HEK293 (cell line): ENCODE measurements around the gene FAM120B.

Experiments used
- CTCF ChIA-PET: fragments of 350-600 bp; formaldehyde crosslinking; extraction: SDS; loops from one replicate; lab custom pipeline; 2021; ENCODE audit warnings: antibody characterized with exemption; lab: Yijun Ruan, JAX
- POLR2A ChIA-PET: fragments of 300-600 bp; formaldehyde crosslinking; extraction: SDS; loops from one replicate; lab custom pipeline; 2020; ENCODE audit warnings: antibody characterized with exemption, inconsistent platforms; lab: Yijun Ruan, JAX
- H3K27ac ChIP-seq: fragments of 200-500 bp; sonication (Bioruptor generic); 2 replicates; pipeline ENCODE4 v1.5.1; 2014; ENCODE audit warnings: low read depth, low read length, control low read depth, inconsistent platforms; ENCODE audit errors: extremely low read depth
- H3K36me3 ChIP-seq, 2 experiments: fragments of 200-500 bp in 1 of 2; sonication (Bioruptor generic) in 1 of 2; 1 replicate in 1 of 2; 2 replicates in 1 of 2; pipeline ENCODE4 v1.5.1; 2014 to 2017; ENCODE audit warnings: inconsistent platforms in 2 of 2, low read length in 2 of 2; ENCODE audit not compliant: control insufficient read depth in 2 of 2, insufficient read depth in 1 of 2
- H3K4me1 ChIP-seq: fragments of 200-500 bp; sonication (Bioruptor generic); 2 replicates; pipeline ENCODE4 v1.5.1; 2014; ENCODE audit warnings: mild to moderate bottlenecking, low read length, inconsistent platforms; ENCODE audit not compliant: control insufficient read depth, insufficient read depth
- H3K4me3 ChIP-seq: 2 replicates; pipeline ENCODE4 v1.5.1; 2011; ENCODE audit warnings: low read depth, mild to moderate bottlenecking, control low read depth, low read length, moderate library complexity
- H3K9me3 ChIP-seq: fragments of 200-500 bp; sonication (Bioruptor generic); 2 replicates; pipeline ENCODE4 v1.5.1; 2014; ENCODE audit warnings: low read depth, low read length, inconsistent platforms; ENCODE audit not compliant: control insufficient read depth, insufficient read depth
- GLIS2 ChIP-seq: fragments of 450-650 bp; formaldehyde crosslinking; IDR thresholded peaks from 2 replicates; pipeline ENCODE4 v1.5.1; 2016; ENCODE audit warnings: missing biosample characterization, missing genetic modification characterization
- PRDM2 ChIP-seq: fragments of 450-650 bp; formaldehyde crosslinking; IDR thresholded peaks from 2 replicates; pipeline ENCODE4 v1.5.1; 2016; ENCODE audit warnings: missing biosample characterization, missing genetic modification characterization, borderline replicate concordance
- ZNF132 ChIP-seq: fragments of 450-650 bp; formaldehyde crosslinking; IDR thresholded peaks from 2 replicates; pipeline ENCODE4 v1.5.1; 2017; ENCODE audit warnings: missing biosample characterization, missing genetic modification characterization, borderline replicate concordance
- ZNF148 ChIP-seq: fragments of 450-650 bp; formaldehyde crosslinking; IDR thresholded peaks from 2 replicates; pipeline ENCODE4 v1.5.0; 2017; ENCODE audit warnings: missing biosample characterization, missing genetic modification characterization, borderline replicate concordance
- ZNF157 ChIP-seq: fragments of 450-650 bp; formaldehyde crosslinking; IDR thresholded peaks from 2 replicates; pipeline ENCODE4 v1.5.1; 2016; ENCODE audit warnings: missing biosample characterization, missing genetic modification characterization
- ZNF169 ChIP-seq: fragments of 450-650 bp; formaldehyde crosslinking; IDR thresholded peaks from 2 replicates; pipeline ENCODE4 v1.5.1; 2016; ENCODE audit warnings: missing biosample characterization, missing genetic modification characterization
- ZNF362 ChIP-seq: fragments of 450-650 bp; formaldehyde crosslinking; IDR thresholded peaks from 2 replicates; pipeline ENCODE4 v1.5.1; 2016; ENCODE audit warnings: missing biosample characterization, missing genetic modification characterization
- ZNF366 ChIP-seq: fragments of 450-650 bp; formaldehyde crosslinking; conservative IDR thresholded peaks from 2 replicates; pipeline ENCODE4 v1.5.1; 2016; ENCODE audit warnings: missing biosample characterization, missing genetic modification characterization
- ZNF404 ChIP-seq: fragments of 450-650 bp; formaldehyde crosslinking; IDR thresholded peaks from 2 replicates; pipeline ENCODE4 v1.5.1; 2017; ENCODE audit warnings: missing biosample characterization, missing genetic modification characterization
- ZNF416 ChIP-seq: fragments of 450-650 bp; formaldehyde crosslinking; IDR thresholded peaks from 2 replicates; pipeline ENCODE4 v1.5.1; 2016; ENCODE audit warnings: missing biosample characterization, missing genetic modification characterization
- ZNF654 ChIP-seq: fragments of 450-650 bp; formaldehyde crosslinking; IDR thresholded peaks from 2 replicates; pipeline ENCODE4 v1.5.1; 2016; ENCODE audit warnings: low read depth, missing biosample characterization, missing genetic modification characterization
- ZNF677 ChIP-seq: fragments of 450-650 bp; IDR thresholded peaks from 2 replicates; pipeline ENCODE4 v1.5.0; 2018; ENCODE audit warnings: missing biosample characterization, mild to moderate bottlenecking, missing genetic modification characterization, moderate library complexity
- ZNF701 ChIP-seq: fragments of 450-650 bp; formaldehyde crosslinking; IDR thresholded peaks from 2 replicates; pipeline ENCODE4 v1.5.1; 2016; ENCODE audit warnings: missing biosample characterization, missing genetic modification characterization
- ZSCAN23 ChIP-seq: fragments of 450-650 bp; formaldehyde crosslinking; IDR thresholded peaks from 2 replicates; pipeline ENCODE4 v1.5.1; 2016; ENCODE audit warnings: missing biosample characterization, missing genetic modification characterization
- TF ChIP-seq, protein P1 (sequence below): fragments of 450-650 bp; formaldehyde crosslinking; IDR thresholded peaks from 2 replicates; pipeline ENCODE4 v1.5.1; 2016; ENCODE audit warnings: missing biosample characterization, missing genetic modification characterization, borderline replicate concordance
- TF ChIP-seq, protein P2 (sequence below): fragments of 450-650 bp; formaldehyde crosslinking; IDR thresholded peaks from 2 replicates; pipeline ENCODE4 v1.5.1; 2016; ENCODE audit warnings: missing biosample characterization, missing genetic modification characterization

FAM120B gene

DNA sequence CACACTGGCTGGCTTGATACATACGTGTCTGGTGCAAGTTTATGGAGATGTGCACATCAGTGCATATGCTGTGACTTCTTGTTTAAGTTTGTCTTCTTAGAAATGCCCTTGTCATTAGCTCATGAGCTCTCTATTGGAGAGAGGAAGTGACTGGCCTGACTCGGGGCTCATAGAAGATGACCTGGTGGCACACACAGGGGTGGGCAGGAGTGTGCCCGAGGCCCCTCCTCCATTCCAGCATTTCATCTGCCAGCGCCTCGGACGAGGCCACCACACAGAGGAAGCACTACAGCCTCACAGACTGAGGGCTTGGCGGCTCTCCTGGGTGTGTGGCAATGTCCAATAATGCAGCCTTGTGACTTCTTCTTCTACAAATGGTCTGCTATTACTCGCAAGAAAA lies 109.7 kb downstream of the FAM120B start:
- Histone ChIP-seq H3K36me3 (no peaks in the 10 kb centered on the region), H3K27ac (no peak overlapping the region), H3K9me3 (no peaks in the 10 kb centered on the region), H3K4me3 (no peak overlapping the region), H3K4me1 (no peaks in the 10 kb centered on the region)
- ChIA-PET CTCF (no interaction called here), POLR2A (no interaction called here)
- TF ChIP-seq ZNF132 (tag by site-specific recombination) (no peak), ZSCAN23 (no peak), ZNF148 (tag by site-specific recombination) (no peak), GLIS2 (tag by site-specific recombination) (no peak), ZNF416 (no peak), PRDM2 (tag by site-specific recombination) (no peak), ZNF701 (tag by site-specific recombination) (no peak)
- TF ChIP-seq, protein P1, sequence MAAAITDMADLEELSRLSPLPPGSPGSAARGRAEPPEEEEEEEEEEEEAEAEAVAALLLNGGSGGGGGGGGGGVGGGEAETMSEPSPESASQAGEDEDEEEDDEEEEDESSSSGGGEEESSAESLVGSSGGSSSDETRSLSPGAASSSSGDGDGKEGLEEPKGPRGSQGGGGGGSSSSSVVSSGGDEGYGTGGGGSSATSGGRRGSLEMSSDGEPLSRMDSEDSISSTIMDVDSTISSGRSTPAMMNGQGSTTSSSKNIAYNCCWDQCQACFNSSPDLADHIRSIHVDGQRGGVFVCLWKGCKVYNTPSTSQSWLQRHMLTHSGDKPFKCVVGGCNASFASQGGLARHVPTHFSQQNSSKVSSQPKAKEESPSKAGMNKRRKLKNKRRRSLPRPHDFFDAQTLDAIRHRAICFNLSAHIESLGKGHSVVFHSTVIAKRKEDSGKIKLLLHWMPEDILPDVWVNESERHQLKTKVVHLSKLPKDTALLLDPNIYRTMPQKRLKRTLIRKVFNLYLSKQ (tag by site-specific recombination) = no peak

DNA sequence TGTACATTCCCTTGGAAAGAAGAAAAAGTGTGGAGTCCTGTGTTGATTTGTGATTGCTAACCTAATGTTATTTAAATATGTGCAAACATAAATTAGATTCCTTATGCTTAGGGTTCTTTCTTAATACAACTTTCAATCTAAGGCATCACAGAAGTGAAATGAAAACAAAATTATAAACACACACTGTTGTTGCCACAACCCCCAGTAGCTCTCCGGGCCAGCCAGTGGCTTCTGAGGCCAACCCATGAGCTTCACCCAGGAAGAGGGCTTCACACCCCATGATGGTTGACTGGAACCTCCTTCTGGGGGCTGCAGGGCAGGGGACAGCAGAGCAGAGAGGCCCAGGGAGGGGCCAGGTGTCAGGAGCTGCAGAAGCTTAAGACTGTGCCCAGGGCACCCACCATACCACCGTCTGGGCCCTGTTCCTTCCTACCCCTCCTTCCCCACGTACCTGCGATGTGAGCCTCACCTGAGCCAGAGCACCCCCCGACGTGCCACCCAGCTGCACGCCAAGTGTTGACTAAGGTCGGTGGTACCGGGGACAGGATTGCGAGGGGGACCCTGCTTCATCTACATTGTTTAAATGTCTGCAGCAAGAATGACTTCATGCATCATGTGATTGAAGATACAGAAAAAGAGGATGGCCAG lies 110.5 kb downstream of the FAM120B start:
- ChIA-PET POLR2A (no interaction called here), CTCF (no interaction called here)
- Histone ChIP-seq H3K9me3 (no peaks in the 10 kb centered on the region), H3K4me3 (no peak overlapping the region), H3K4me1 (no peaks in the 10 kb centered on the region), H3K27ac (no peak overlapping the region), H3K36me3 (no peaks in the 10 kb centered on the region)
- no peak for TF ChIP-seq ZNF169 (tag by site-specific recombination)
- TF ChIP-seq ZNF404 (tag by site-specific recombination) = no peak
- no peak for TF ChIP-seq ZNF362 (tag by site-specific recombination)
- TF ChIP-seq ZNF677 = no peak
- TF ChIP-seq ZNF157 (tag by site-specific recombination) = no peak
- TF ChIP-seq ZNF654 = no peak
- TF ChIP-seq ZNF366 (tag by site-specific recombination) = no peak
- TF ChIP-seq, protein P2, sequence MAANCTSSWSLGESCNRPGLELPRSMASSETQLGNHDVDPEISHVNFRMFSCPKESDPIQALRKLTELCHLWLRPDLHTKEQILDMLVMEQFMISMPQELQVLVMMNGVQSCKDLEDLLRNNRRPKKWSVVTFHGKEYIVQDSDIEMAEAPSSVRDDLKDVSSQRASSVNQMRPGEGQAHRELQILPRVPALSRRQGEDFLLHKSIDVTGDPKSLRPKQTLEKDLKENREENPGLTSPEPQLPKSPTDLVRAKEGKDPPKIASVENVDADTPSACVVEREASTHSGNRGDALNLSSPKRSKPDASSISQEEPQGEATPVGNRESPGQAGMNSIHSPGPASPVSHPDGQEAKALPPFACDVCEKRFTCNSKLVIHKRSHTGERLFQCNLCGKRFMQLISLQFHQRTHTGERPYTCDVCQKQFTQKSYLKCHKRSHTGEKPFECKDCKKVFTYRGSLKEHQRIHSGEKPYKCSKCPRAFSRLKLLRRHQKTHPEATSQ (tag by site-specific recombination) = no peak
